HEK293 (cell line): ENCODE data around the gene GP1BB.

Experiments
- CTCF ChIP-seq: fragments of 450-650 bp; formaldehyde crosslinking; IDR thresholded peaks from 2 replicates; pipeline ENCODE4 v1.5.1; 2016; ENCODE audit warnings: missing biosample characterization, missing genetic modification characterization
- TCF7L2 ChIP-seq: IDR thresholded peaks from 2 replicates; pipeline ENCODE4 v1.6.1; 2011; ENCODE audit warnings: low read depth, mild to moderate bottlenecking, inconsistent platforms, low read length, moderate library complexity, borderline replicate concordance
- TRIM28 ChIP-seq: IDR thresholded peaks from 2 replicates; pipeline ENCODE4 v1.6.1; 2011; ENCODE audit warnings: low read length, control low read depth, borderline replicate concordance
- YY1 ChIP-seq: fragments of 450-650 bp; formaldehyde crosslinking; IDR thresholded peaks from 2 replicates; pipeline ENCODE4 v1.5.1; 2018; ENCODE audit warnings: missing biosample characterization, missing genetic modification characterization
- ZNF311 ChIP-seq: fragments of 450-650 bp; formaldehyde crosslinking; IDR thresholded peaks from 2 replicates; pipeline ENCODE4 v1.5.1; 2017; ENCODE audit warnings: missing biosample characterization, missing genetic modification characterization, borderline replicate concordance
- ZNF335 ChIP-seq: fragments of 450-650 bp; formaldehyde crosslinking; conservative IDR thresholded peaks from 2 replicates; pipeline ENCODE4 v1.5.1; 2016; ENCODE audit warnings: missing biosample characterization, missing genetic modification characterization

GRCh38 chr22:19719488-19720021 is 3.8 kb upstream of the GP1BB start:
- TF ChIP-seq CTCF (tag by site-specific recombination) (no peak), ZNF311 (tag by site-specific recombination) (no peak), TRIM28 (no peak), TCF7L2 (no peak), ZNF335 (tag by site-specific recombination) (no peak), YY1 (no peak)
